K562 (cell line): ENCODE measurements around the gene UCN. TPM values are rescaled to one million over a fixed set of nuclear protein-coding genes. Genes with fewer than 3 reads are reported as not detected.

Source experiments
- ATAC-seq: fragments of 200-7000 bp; cut with Tn5 transposase; 3 replicates; pipeline ENCODE4 v1.9.1; 2020; ENCODE audit warnings: moderate library complexity
- BruUV-seq: library from RNA; stranded (reverse); fragments of 400-500 nt; replicated peaks from 2 replicates; lab custom pipeline; 2021; lab: Mats Ljungman, UMichigan
- CTCF ChIA-PET: fragments of 300-600 bp; formaldehyde crosslinking; extraction: SDS; loops from one replicate; lab custom pipeline; 2021; ENCODE audit warnings: low intra/inter-chr PET ratio; lab: Yijun Ruan, JAX
- POLR2A ChIA-PET: fragments of 300-600, 350-650 bp; sonication (Branson Sonifier 250); formaldehyde crosslinking; extraction: SDS; loops from one replicate; lab custom pipeline; 2021; ENCODE audit warnings: antibody characterized with exemption, inconsistent platforms; lab: Yijun Ruan, JAX
- DNase-seq, 4 experiments: peaks; one replicate each; pipeline versions ENCODE4 v3.0.0 to v3.0.0-alpha.2; 2011 to 2018; ENCODE audit warnings: low spot score in 3 of 4, mixed read lengths in 3 of 4; ENCODE audit errors: extremely low read depth in 1 of 4
- FAIRE-seq: peaks from 2 replicates; lab custom pipeline; 2011; peaks lifted over from hg19 to GRCh38; lab: Jason Lieb, UNC
- H2AFZ ChIP-seq: 2 replicates; pipeline ENCODE4 v1.6.0; 2011; ENCODE audit warnings: low read depth, low read length, control low read depth, inconsistent platforms
- H3K27ac ChIP-seq: fragments of 200-600 bp; 3 replicates; pipeline ENCODE4 v1.8.0; 2011; ENCODE audit warnings: low read depth, mild to moderate bottlenecking, control low read depth, inconsistent platforms, low read length, moderate library complexity, mixed read lengths; ENCODE audit errors: extremely low read depth
- H3K27me3 ChIP-seq, 2 experiments: fragments of 300-600 bp in 1 of 2; 2 replicates in 1 of 2; 3 replicates in 1 of 2; pipeline versions ENCODE4 v1.6.0 to v1.8.0; 2011; ENCODE audit warnings: inconsistent platforms in 2 of 2, low read length in 2 of 2, mild to moderate bottlenecking in 1 of 2, mixed read lengths in 1 of 2, moderate library complexity in 1 of 2; ENCODE audit not compliant: control insufficient read depth in 2 of 2, insufficient read depth in 2 of 2
- H3K36me3 ChIP-seq: fragments of 300-600 bp; 3 replicates; pipeline ENCODE4 v1.8.0; 2011; ENCODE audit warnings: mild to moderate bottlenecking, low read length, inconsistent platforms; ENCODE audit not compliant: control insufficient read depth, insufficient read depth
- H3K4me1 ChIP-seq, 2 experiments: fragments of 200-600 bp in 1 of 2; replicated peaks in 1 of 2; 2 replicates in 1 of 2; 3 replicates in 1 of 2; pipeline versions ENCODE4 v1.5.1 to v1.8.0; 2011; ENCODE audit warnings: inconsistent platforms in 2 of 2, low read length in 2 of 2, mild to moderate bottlenecking in 1 of 2, mixed read lengths in 1 of 2, moderate library complexity in 1 of 2; ENCODE audit not compliant: control insufficient read depth in 2 of 2, insufficient read depth in 2 of 2
- H3K4me2 ChIP-seq: 2 replicates; pipeline ENCODE4 v1.6.1; 2011; ENCODE audit warnings: low read length, control low read depth, inconsistent platforms, mixed read lengths; ENCODE audit not compliant: insufficient read depth
- H3K4me3 ChIP-seq: fragments of 200-600 bp; sonication (generic), shearing (Covaris generic); 2 replicates; pipeline ENCODE4 v1.5.1; 2016; ENCODE audit warnings: control low read depth, inconsistent platforms
- H3K79me2 ChIP-seq: fragments of 200-600 bp; 3 replicates; pipeline ENCODE4 v1.8.0; 2011; ENCODE audit warnings: low read length, inconsistent platforms; ENCODE audit not compliant: control insufficient read depth, insufficient read depth
- H3K9ac ChIP-seq, 2 experiments: 2 replicates each; pipeline versions ENCODE4 v1.6.0 to v1.6.1; 2011; ENCODE audit warnings: low read depth in 2 of 2, low read length in 2 of 2, control low read depth in 1 of 2, inconsistent platforms in 1 of 2, mild to moderate bottlenecking in 1 of 2, mixed read lengths in 1 of 2; ENCODE audit not compliant: insufficient read depth in 1 of 2
- H3K9me1 ChIP-seq: one replicate; pipeline ENCODE4 v1.6.0; 2011; ENCODE audit warnings: inconsistent platforms, mild to moderate bottlenecking, low read length, moderate library complexity; ENCODE audit not compliant: control insufficient read depth, insufficient read depth
- H3K9me3 ChIP-seq: replicated peaks from 2 replicates; pipeline ENCODE4 v1.5.1; 2011; ENCODE audit warnings: low read depth, low read length, inconsistent platforms; ENCODE audit not compliant: control insufficient read depth, insufficient read depth
- H4K20me1 ChIP-seq: replicated peaks from 2 replicates; pipeline ENCODE4 v1.6.1; 2011; ENCODE audit warnings: low read length, inconsistent platforms, mixed read lengths; ENCODE audit not compliant: control insufficient read depth, insufficient read depth
- ETS1 ChIP-seq: conservative IDR thresholded peaks from 2 replicates; pipeline ENCODE4 v1.6.1; 2011; ENCODE audit warnings: low read depth, mild to moderate bottlenecking, low read length; ENCODE audit not compliant: control insufficient read depth
- LCOR ChIP-seq: sonication (generic); formaldehyde crosslinking; IDR thresholded peaks from 2 replicates; pipeline ENCODE4 v1.8.0; 2022; ENCODE audit warnings: mild to moderate bottlenecking, missing genetic modification reagents
- THAP12 ChIP-seq: fragments of 250-450 bp; sonication (Bioruptor Pico); IDR thresholded peaks from 2 replicates; pipeline ENCODE4 v1.9.0; 2021; ENCODE audit warnings: mild to moderate bottlenecking, inconsistent platforms
- ZNF583 ChIP-seq: fragments of 250-450 bp; sonication (Bioruptor Pico); IDR thresholded peaks from 2 replicates; pipeline ENCODE4 v1.4.0; 2020
- WGBS: fragments of 100-300 bp; shearing (Covaris generic); methylation state at CpG from one replicate; pipeline ENCODE4 v1.1.6; 2016; ENCODE audit warnings: low coverage, mixed read lengths; ENCODE audit not compliant: insufficient coverage; ENCODE audit errors: missing lambda C conversion rate; 5-methylcytosine and 5-hydroxymethylcytosine counted together
- in situ Hi-C: fragments of 300-500 bp; cut with MboI; formaldehyde crosslinking; loops from 4 replicates; pipeline ENCODE4 v1.15.0; 2018; ENCODE audit warnings: inconsistent platforms, mixed read lengths
- intact Hi-C: fragments of 100-400 bp; cut with micrococcal nuclease; formaldehyde crosslinking; loops from 2 replicates; pipeline ENCODE4 v1.14.2; 2022
- polyA plus RNA-seq, 8 experiments: library from polyadenylated mRNA; depleted of rRNA in 4 of 8; stranded (reverse) in 5 of 8; unstranded in 3 of 8; fragments of >200 nt; fragmentation: Nextera tagmentation in 2 of 8; fragmentation: Illumina TruSeq in 1 of 8; extraction: Ambion mirVana in 2 of 8; extraction: Trizol in 1 of 8; gene quantifications; 2 replicates each; pipeline versions ENCODE4 v1.2.1 to v1.2.3, GENCODE V29; 2011 to 2014; ENCODE audit warnings: inconsistent platforms in 1 of 8, missing spikeins in 1 of 8
- total RNA-seq, 7 experiments: library from RNA; depleted of rRNA in 6 of 7; stranded (reverse); fragments of >200 nt in 6 of 7; fragmentation: Illumina TruSeq in 2 of 7; extraction: Trizol in 2 of 7; gene quantifications; 2 replicates each; pipeline versions ENCODE4 v1.2.1 to v1.2.3, GENCODE V29; 2011 to 2021; ENCODE audit warnings: low replicate concordance in 1 of 7

Gene UCN
- total and polyA plus RNA-seq, 9 of the 15 experiments (the other 6 are each of a cell fraction or from before 2014, with no cell fraction given), result 0.10 to 2.7 (median 0.43) TPM

- Histone ChIP-seq H3K4me1 (peaks cover 9 to 12% of the 10 kb centered on the region in 2 experiments), H3K9me1 (no peaks in the 10 kb centered on the region), H3K27me3 (no peaks in the 10 kb centered on the region; a peak in 1 of 5 replicates), H3K36me3 (no peaks in the 10 kb centered on the region), H2AFZ (no peak overlapping the region), H3K4me2 (no peak overlapping the region), H3K79me2 (no peaks in the 10 kb centered on the region), H3K4me3 (no peak overlapping the region), H3K27ac (no peak overlapping the region), H3K9ac (no peak overlapping the region), H3K9me3 (no peaks in the 10 kb centered on the region), H4K20me1 (no peaks in the 10 kb centered on the region)
- 57% methylated on average over 8 of the region's 8 CpGs for WGBS
- ChIA-PET CTCF (no interaction called here), POLR2A (interaction anchor here (0.7 kb wide), 1 partner anchor 205 kb away, joined by 5 read pairs; no protein-coding TSS in a partner anchor)
- BruUV-seq, result no TSS peak
- in situ Hi-C loops (loop anchor here (10.0 kb wide), 1 partner anchor 450 kb away; the partner anchor contains the start of gene DPYSL5), intact Hi-C loops (loop anchor here (10.0 kb wide), 1 partner anchor 330 kb away; no protein-coding TSS in a partner anchor)
- no peak for DNase-seq
- ATAC-seq, result no peak
- FAIRE-seq, result no peak
- TF ChIP-seq THAP12 (CRISPR knock-in tag) (no peak), ZNF583 (no peak), LCOR (CRISPR knock-in tag) (no peak), ETS1 (no peak)
Observed at GRCh38 chr2:27294928-27295327, 13.3 kb downstream of the UCN start.
